Common myeloid progenitor, CD34-positive (primary cell): Measurements from ENCODE around the gene IBA57.

Experiments
- CTCF ChIA-PET: fragments of 350-600 bp; sonication (Branson Sonifier 250); formaldehyde crosslinking; loops from one replicate; lab custom pipeline; 2021; ENCODE audit warnings: antibody characterized with exemption; lab: Charles Lee
- POLR2A ChIA-PET: fragments of 350-600 bp; sonication (Branson Sonifier 250); formaldehyde crosslinking; loops from one replicate; lab custom pipeline; 2021; ENCODE audit warnings: antibody characterized with exemption; lab: Charles Lee
- DNase-seq, 3 donors: peaks; one replicate each; pipeline versions ENCODE4 v3.0.0 to v3.0.0-alpha.2; 2013
- H3K27ac ChIP-seq, 2 experiments: 1 replicate in 1 of 2; 2 replicates in 1 of 2; pipeline ENCODE4 v1.7.0; 2013; ENCODE audit warnings: inconsistent platforms in 2 of 2, low read length in 2 of 2, mild to moderate bottlenecking in 2 of 2, low read depth in 1 of 2, moderate library complexity in 1 of 2; ENCODE audit not compliant: severe bottlenecking in 2 of 2, insufficient read depth in 1 of 2, poor library complexity in 1 of 2
- H3K27me3 ChIP-seq, 5 experiments: replicated peaks in 2 of 5; 1 replicate in 3 of 5; 2 replicates in 2 of 5; pipeline versions ENCODE4 v1.6.1 to v1.7.0; 2013; ENCODE audit warnings: low read length in 4 of 5, mild to moderate bottlenecking in 2 of 5, moderate library complexity in 2 of 5, inconsistent platforms in 1 of 5; ENCODE audit not compliant: insufficient read depth in 5 of 5, control insufficient read depth in 4 of 5
- H3K36me3 ChIP-seq, 4 experiments: 1 replicate in 2 of 4; 2 replicates in 2 of 4; pipeline versions ENCODE4 v1.6.1 to v1.7.0; 2013; ENCODE audit warnings: low read length in 3 of 4, control low read depth in 1 of 4, mild to moderate bottlenecking in 1 of 4; ENCODE audit not compliant: control insufficient read depth in 4 of 4, insufficient read depth in 4 of 4
- H3K4me1 ChIP-seq, 4 experiments: 1 replicate in 3 of 4; 2 replicates in 1 of 4; pipeline versions ENCODE4 v1.6.1 to v1.7.1; 2013; ENCODE audit warnings: low read length in 3 of 4, mild to moderate bottlenecking in 3 of 4, control low read depth in 1 of 4, inconsistent platforms in 1 of 4, moderate library complexity in 1 of 4; ENCODE audit not compliant: control insufficient read depth in 4 of 4, insufficient read depth in 4 of 4; ENCODE audit errors: control extremely low read depth in 1 of 4
- H3K4me3 ChIP-seq, 7 experiments: 1 replicate in 4 of 7; 2 replicates in 3 of 7; pipeline versions ENCODE4 v1.5.1 to v1.7.0; 2013; ENCODE audit warnings: mild to moderate bottlenecking in 7 of 7, low read length in 6 of 7, moderate library complexity in 6 of 7, inconsistent platforms in 2 of 7, low read depth in 2 of 7, control low read depth in 1 of 7; ENCODE audit not compliant: insufficient read depth in 4 of 7, control insufficient read depth in 1 of 7; ENCODE audit errors: extremely low read depth in 1 of 7
- H3K9me3 ChIP-seq, 5 experiments: 1 replicate in 4 of 5; 2 replicates in 1 of 5; pipeline versions ENCODE4 v1.6.1 to v1.7.1; 2013; ENCODE audit warnings: low read length in 4 of 5, mild to moderate bottlenecking in 2 of 5, inconsistent platforms in 1 of 5, low read depth in 1 of 5, moderate library complexity in 1 of 5; ENCODE audit not compliant: control insufficient read depth in 4 of 5, insufficient read depth in 2 of 5; ENCODE audit errors: control extremely low read depth in 1 of 5
- WGBS: methylation state at CpG from one replicate; pipeline ENCODE4 v1.1.5; 2013; ENCODE audit not compliant: insufficient coverage; 5-methylcytosine and 5-hydroxymethylcytosine counted together

Gene IBA57

DNA sequence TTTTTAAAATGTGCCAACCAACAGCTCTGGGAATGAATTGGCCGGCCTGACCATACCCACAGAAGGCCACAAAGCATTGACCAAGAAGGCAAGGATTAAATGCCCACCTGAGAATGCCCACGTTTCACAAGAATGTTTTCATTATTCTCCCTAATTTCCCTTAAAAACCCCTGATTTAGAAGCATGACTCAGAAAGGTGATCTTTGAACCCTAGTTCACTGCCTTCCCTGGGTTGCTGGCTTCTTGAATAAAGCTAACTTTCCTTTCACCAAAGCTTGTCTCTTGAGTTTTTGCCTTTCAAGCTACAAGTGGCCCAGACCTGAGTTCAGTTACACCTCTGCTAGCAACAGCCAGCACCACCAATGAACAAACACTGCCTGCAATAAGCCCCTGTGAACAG, 42.1 kb upstream of the IBA57 start:
- H3K4me3 ChIP-seq: no peak overlapping the region
- ChIA-PET POLR2A (no interaction called here), CTCF (interaction anchor here (0.8 to 2.0 kb wide), 5 partner anchors 9 to 120 kb away, joined by 3 to 7 read pairs (median 4); no protein-coding TSS in a partner anchor)
- H3K4me1 ChIP-seq: peaks cover 0 to 6% (median 0%) of the 10 kb centered on the region in 4 experiments
- DNase-seq: no peak
- H3K27ac ChIP-seq: no peak overlapping the region
- H3K27me3 ChIP-seq: peaks cover 0 to 2% (median 0%) of the 10 kb centered on the region in 5 experiments
- 90% methylated on average over 2 of the region's 2 CpGs for WGBS
- H3K9me3 ChIP-seq: no peaks in the 10 kb centered on the region
- H3K36me3 ChIP-seq: no peaks in the 10 kb centered on the region

DNA sequence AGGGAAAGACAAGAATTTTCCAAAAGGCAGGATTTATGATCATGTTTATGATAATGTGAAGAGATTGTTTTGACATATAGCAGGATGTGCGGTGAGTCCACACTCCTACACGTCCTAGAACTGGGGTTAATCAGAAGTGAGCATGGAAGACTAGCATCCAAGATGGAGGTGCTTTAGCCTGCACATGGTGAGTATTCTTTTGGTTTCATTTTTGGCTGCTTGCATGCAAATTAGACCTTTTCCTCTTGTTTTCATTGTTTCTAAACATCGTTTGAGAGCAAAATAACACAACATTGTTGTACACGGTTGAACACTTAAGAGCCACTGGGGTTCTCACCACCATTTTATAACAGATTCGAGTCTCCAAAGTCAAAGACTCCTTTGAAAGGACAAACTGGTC, 40.4 kb upstream of the IBA57 start:
- POLR2A ChIA-PET: no interaction called here
- no peak overlapping the region for H3K4me3 ChIP-seq
- peaks cover 0 to 6% (median 0%) of the 10 kb centered on the region in 4 experiments for H3K4me1 ChIP-seq
- 91% methylated on average over 5 of the region's 5 CpGs for WGBS
- H3K9me3 ChIP-seq: no peaks in the 10 kb centered on the region
- H3K27ac ChIP-seq: no peak overlapping the region
- H3K36me3 ChIP-seq: no peaks in the 10 kb centered on the region
- CTCF ChIA-PET: interaction anchor here (1.5 to 1.8 kb wide), 2 partner anchors 10 to 12 kb away, joined by 5 to 6 read pairs; no protein-coding TSS in a partner anchor
- DNase-seq: no peak
- peaks cover 0 to 2% (median 0%) of the 10 kb centered on the region in 5 experiments for H3K27me3 ChIP-seq

DNA sequence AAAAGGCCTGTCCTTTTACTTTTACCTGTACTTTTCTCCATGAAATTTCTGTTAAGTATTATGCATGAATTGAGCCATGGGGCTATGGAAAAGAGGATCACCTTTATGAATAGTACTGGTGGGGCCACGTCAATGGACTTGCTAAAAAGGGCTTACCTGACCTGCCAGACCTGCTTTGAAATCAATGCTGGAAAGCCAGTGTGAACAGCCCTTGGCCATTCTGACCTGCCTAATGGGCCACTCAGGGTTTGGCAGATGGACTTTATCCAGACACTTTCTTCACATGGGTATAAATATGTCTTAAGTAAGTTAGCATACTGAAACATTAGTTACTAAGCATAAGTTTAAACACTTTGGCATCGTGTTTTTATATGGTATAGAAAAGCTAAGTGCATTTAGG, 33.8 kb upstream of the IBA57 start:
- DNase-seq: no peak
- H3K4me1 ChIP-seq: peaks cover 0 to 5% (median 1%) of the 10 kb centered on the region in 4 experiments
- no peak overlapping the region for H3K27ac ChIP-seq
- H3K36me3 ChIP-seq: no peaks in the 10 kb centered on the region
- H3K27me3 ChIP-seq: peaks cover 0 to 2% (median 0%) of the 10 kb centered on the region in 5 experiments
- POLR2A ChIA-PET: no interaction called here
- CTCF ChIA-PET: interaction anchor here (0.6 to 12.8 kb wide), 8 partner anchors 8 to 265 kb away, joined by 3 to 136 read pairs (median 5); partner anchors contain the start of gene IBA57
- H3K4me3 ChIP-seq: no peak overlapping the region
- H3K9me3 ChIP-seq: no peaks in the 10 kb centered on the region
- WGBS: 100% methylated on average over 1 of the region's 2 CpGs

DNA sequence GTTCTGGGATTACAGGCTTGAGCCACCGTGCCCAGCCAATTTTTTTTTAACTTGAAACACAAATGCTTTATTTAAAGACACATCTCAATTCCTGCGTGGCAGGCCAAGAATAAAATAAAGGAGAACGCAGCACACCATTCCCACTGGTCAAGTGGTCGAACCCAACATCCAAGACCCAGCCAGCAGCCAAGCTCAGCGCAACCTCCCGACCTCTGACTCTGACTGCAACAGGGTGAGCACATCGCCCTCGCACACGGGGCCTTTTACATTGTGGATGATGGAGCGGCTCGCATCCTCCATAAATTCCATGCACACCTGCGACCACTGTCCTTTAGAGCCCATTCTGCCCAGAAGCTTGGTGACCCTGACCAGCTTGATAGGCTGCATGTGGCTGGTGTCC, 31.0 kb upstream of the IBA57 start:
- POLR2A ChIA-PET: no interaction called here
- Histone ChIP-seq H3K36me3 (no peaks in the 10 kb centered on the region), H3K27me3 (peaks cover 0 to 2% (median 0%) of the 10 kb centered on the region in 5 experiments), H3K9me3 (no peaks in the 10 kb centered on the region), H3K4me3 (no peak overlapping the region), H3K4me1 (peaks cover 0 to 19% (median 17%) of the 10 kb centered on the region in 4 experiments), H3K27ac (no peak overlapping the region)
- WGBS: 99% methylated on average over 11 of the region's 12 CpGs
- CTCF ChIA-PET: interaction anchor here (0.7 to 12.8 kb wide), 2 partner anchors 22 to 31 kb away, joined by 3 to 136 read pairs; partner anchors contain the start of gene IBA57
- no peak for DNase-seq

DNA sequence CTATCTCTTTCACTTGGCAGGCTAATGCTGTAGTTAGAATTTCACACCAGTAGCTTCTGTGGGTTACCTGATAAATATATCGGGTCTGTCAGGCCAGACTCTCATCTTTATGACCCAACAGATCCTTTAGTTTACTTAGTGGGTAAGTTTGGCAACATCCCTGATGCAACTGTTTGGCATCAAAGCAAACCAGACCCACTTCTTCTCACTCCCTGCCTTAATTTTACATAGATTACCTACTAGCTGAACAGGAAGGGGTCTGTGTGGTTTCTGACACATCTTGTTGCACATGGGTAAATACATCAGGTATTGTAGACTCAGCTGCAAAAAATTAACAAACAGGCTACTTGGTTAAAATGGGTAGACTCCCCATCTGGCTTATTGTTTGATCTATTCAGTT, 28.7 kb upstream of the IBA57 start:
- no CpG with 5 or more reads among the region's 1 CpG for WGBS
- H3K4me3 ChIP-seq: no peak overlapping the region
- ChIA-PET CTCF (interaction anchor here (0.7 to 12.8 kb wide), 5 partner anchors 11 to 72 kb away, joined by 3 to 136 read pairs (median 3); partner anchors contain the start of gene IBA57), POLR2A (interaction anchor here (0.7 kb wide), 1 partner anchor 307 kb away, joined by 3 read pairs; no protein-coding TSS in a partner anchor)
- H3K36me3 ChIP-seq: peaks cover 0 to 3% (median 0%) of the 10 kb centered on the region in 4 experiments
- peaks cover 0 to 2% (median 0%) of the 10 kb centered on the region in 5 experiments for H3K27me3 ChIP-seq
- peak in 2 of 3 donors; percentile 44 to 51 for DNase-seq
- no peaks in the 10 kb centered on the region for H3K9me3 ChIP-seq
- H3K27ac ChIP-seq: no peak overlapping the region
- H3K4me1 ChIP-seq: peaks cover 4 to 33% (median 29%) of the 10 kb centered on the region in 4 experiments

DNA sequence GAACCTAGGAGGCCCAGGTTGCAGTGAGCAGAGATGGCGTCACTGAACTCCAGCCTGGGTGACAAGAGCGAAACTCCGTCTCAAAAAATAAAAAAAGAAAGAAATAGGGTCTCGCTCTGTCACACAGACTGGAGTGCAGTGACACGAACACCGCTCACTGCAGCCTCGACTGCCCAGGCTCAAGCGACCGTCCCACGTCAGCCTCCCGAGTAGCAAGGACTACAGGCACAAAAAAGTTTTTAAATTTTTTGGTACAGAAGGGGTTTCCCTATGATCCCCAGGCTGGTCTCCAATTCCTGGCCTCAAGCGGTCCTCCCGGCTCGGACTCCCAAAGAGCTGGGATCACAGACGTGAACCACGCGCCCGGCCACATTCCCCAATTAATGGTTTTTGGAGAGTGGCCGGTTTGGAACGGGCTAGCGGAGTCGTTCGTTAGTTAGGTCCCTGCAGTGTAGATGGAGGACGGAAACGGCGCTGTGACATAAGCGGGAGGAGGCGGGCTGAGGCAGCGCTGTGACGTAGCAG, 26.1 kb upstream of the IBA57 start:
- Histone ChIP-seq H3K27ac (peak overlapping the region; percentile 87 to 95), H3K9me3 (no peaks in the 10 kb centered on the region), H3K27me3 (peaks cover 0 to 2% (median 0%) of the 10 kb centered on the region in 5 experiments), H3K36me3 (peaks cover under 1 to 8% (median 2%) of the 10 kb centered on the region in 4 experiments), H3K4me3 (peak overlapping the region; percentile 48 to 97 (median 90)), H3K4me1 (peaks cover 4 to 44% (median 40%) of the 10 kb centered on the region in 4 experiments)
- ChIA-PET POLR2A (interaction anchor here (0.7 to 1.8 kb wide), 2 partner anchors 26 to 32 kb away, joined by 3 to 7 read pairs; partner anchors contain the start of gene IBA57), CTCF (interaction anchor here (1.1 to 12.8 kb wide), 2 partner anchors 26 to 39 kb away, joined by 3 to 136 read pairs; partner anchors contain the start of gene IBA57)
- 39% methylated on average over 22 of the region's 30 CpGs for WGBS
- no peak for DNase-seq
